Measurements from ENCODE around the gene MKS1. TPM values are rescaled to one million over a fixed set of nuclear protein-coding genes. Genes with fewer than 3 reads are reported as not detected.

MKS1 gene
- total RNA-seq, 1 donor from 2014 or later: 27.8 TPM

GRCh38 chr17:58229881-58230280, 10.8 kb upstream of the MKS1 start:
- Mint-ChIP-seq H3K9me3 (ENCODE audit: unreplicated experiment) (no peaks in the 10 kb centered on the region), H3K36me3 (ENCODE audit: low read depth, unreplicated experiment) (no peaks in the 10 kb centered on the region), H3K27ac (ENCODE audit: unreplicated experiment) (no peak overlapping the region), H3K4me3 (ENCODE audit: unreplicated experiment) (no peak overlapping the region), H3K27me3 (ENCODE audit: unreplicated experiment) (peaks cover 3% of the 10 kb centered on the region), H3K4me1 (ENCODE audit: unreplicated experiment) (peaks cover under 1% of the 10 kb centered on the region)
- TF ChIP-seq, protein P1, sequence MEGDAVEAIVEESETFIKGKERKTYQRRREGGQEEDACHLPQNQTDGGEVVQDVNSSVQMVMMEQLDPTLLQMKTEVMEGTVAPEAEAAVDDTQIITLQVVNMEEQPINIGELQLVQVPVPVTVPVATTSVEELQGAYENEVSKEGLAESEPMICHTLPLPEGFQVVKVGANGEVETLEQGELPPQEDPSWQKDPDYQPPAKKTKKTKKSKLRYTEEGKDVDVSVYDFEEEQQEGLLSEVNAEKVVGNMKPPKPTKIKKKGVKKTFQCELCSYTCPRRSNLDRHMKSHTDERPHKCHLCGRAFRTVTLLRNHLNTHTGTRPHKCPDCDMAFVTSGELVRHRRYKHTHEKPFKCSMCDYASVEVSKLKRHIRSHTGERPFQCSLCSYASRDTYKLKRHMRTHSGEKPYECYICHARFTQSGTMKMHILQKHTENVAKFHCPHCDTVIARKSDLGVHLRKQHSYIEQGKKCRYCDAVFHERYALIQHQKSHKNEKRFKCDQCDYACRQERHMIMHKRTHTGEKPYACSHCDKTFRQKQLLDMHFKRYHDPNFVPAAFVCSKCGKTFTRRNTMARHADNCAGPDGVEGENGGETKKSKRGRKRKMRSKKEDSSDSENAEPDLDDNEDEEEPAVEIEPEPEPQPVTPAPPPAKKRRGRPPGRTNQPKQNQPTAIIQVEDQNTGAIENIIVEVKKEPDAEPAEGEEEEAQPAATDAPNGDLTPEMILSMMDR (IDR thresholded peaks at IDR 0.05; ENCODE audit: unreplicated experiment): no peak
- no peak for DNase-seq (ENCODE audit: low spot score)

- Mint-ChIP-seq H3K27me3 (ENCODE audit: unreplicated experiment) (peaks cover 3% of the 10 kb centered on the region), H3K4me3 (ENCODE audit: unreplicated experiment) (no peak overlapping the region), H3K4me1 (ENCODE audit: unreplicated experiment) (no peaks in the 10 kb centered on the region), H3K36me3 (ENCODE audit: low read depth, unreplicated experiment) (no peaks in the 10 kb centered on the region), H3K9me3 (ENCODE audit: unreplicated experiment) (no peaks in the 10 kb centered on the region), H3K27ac (ENCODE audit: unreplicated experiment) (no peak overlapping the region)
- no peak for DNase-seq (ENCODE audit: low spot score)
- TF ChIP-seq, protein P1 (IDR thresholded peaks at IDR 0.05; ENCODE audit: unreplicated experiment): no peak
These were observed 10.3 kb upstream of the MKS1 start for GRCh38 chr17:58229384-58229783.

DNA sequence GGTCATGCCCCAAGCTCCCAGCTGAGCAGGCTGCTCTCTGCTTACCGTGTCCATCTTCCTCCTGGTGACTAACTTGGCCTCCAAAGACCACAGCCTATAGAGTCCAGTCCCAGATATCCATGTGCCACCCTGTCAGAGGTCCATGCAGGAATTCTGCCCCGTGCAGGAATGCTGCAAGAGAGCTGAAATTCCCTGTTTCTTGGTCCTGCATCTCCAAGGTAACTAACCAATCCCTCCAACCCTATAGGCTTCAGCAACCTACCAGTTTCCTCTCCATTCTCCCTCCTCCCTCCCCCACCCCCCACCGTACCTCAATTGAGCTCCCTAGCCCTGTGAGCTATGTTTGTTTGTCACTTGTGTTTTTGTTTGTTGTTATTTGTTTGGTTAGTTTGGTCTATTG, 9.6 kb upstream of the MKS1 start:
- Mint-ChIP-seq H3K27ac (ENCODE audit: unreplicated experiment) (no peak overlapping the region), H3K4me3 (ENCODE audit: unreplicated experiment) (no peak overlapping the region), H3K4me1 (ENCODE audit: unreplicated experiment) (no peaks in the 10 kb centered on the region), H3K9me3 (ENCODE audit: unreplicated experiment) (no peaks in the 10 kb centered on the region), H3K27me3 (ENCODE audit: unreplicated experiment) (peaks cover 5% of the 10 kb centered on the region), H3K36me3 (ENCODE audit: low read depth, unreplicated experiment) (no peaks in the 10 kb centered on the region)
- DNase-seq (ENCODE audit: low spot score): no peak
- TF ChIP-seq, protein P1 (IDR thresholded peaks at IDR 0.05; ENCODE audit: unreplicated experiment): no peak

DNA sequence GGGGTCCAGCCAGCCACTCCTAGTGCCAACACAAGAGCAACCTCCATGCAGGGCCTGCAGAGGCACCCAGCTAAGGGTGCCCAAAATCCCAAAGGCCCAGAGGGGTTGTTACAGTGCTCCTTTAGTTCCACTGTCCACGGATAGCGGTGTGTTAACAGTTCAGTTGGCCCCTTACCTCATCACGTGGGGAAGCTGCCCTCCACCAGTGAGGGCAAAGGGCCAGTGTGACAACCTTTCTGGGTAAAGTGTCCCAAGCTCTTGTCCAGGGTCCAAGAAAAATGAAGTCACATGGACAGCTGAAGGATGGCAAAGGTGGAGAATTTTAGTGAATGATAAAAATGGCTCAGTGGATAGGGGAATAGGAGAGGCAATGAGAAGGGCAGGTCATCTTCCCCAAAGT, 8.7 kb upstream of the MKS1 start:
- TF ChIP-seq, protein P1 (IDR thresholded peaks at IDR 0.05; ENCODE audit: unreplicated experiment): no peak
- no peak for DNase-seq (ENCODE audit: low spot score)
- no peaks in the 10 kb centered on the region for H3K4me1 Mint-ChIP-seq (ENCODE audit: unreplicated experiment)
- no peaks in the 10 kb centered on the region for H3K9me3 Mint-ChIP-seq (ENCODE audit: unreplicated experiment)
- no peak overlapping the region for H3K4me3 Mint-ChIP-seq (ENCODE audit: unreplicated experiment)
- no peaks in the 10 kb centered on the region for H3K36me3 Mint-ChIP-seq (ENCODE audit: low read depth, unreplicated experiment)
- H3K27me3 Mint-ChIP-seq (ENCODE audit: unreplicated experiment): peaks cover 5% of the 10 kb centered on the region
- no peak overlapping the region for H3K27ac Mint-ChIP-seq (ENCODE audit: unreplicated experiment)

DNA sequence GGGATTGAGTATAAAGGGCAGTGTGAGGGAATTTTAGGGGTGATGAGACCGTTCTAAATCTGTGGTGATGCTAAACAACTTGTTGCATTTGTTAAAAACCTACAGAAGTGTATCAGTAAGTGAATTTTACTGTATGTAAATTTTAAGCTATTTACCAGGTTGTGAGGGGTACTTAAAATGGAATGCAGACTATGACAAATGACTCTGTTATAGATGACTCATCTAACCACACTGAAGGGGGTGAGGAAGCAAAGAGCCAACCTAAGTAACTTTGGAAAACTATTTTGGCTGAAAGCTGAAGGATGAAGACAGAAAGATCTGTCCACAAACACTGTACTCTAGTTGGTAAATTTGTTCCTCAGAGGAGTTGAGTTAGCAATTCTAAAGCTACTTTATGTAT, 5.3 kb upstream of the MKS1 start:
- no peaks in the 10 kb centered on the region for H3K9me3 Mint-ChIP-seq (ENCODE audit: unreplicated experiment)
- TF ChIP-seq, protein P1 (IDR thresholded peaks at IDR 0.05; ENCODE audit: unreplicated experiment): no peak
- H3K4me3 Mint-ChIP-seq (ENCODE audit: unreplicated experiment): no peak overlapping the region
- no peak for DNase-seq (ENCODE audit: low spot score)
- H3K27me3 Mint-ChIP-seq (ENCODE audit: unreplicated experiment): peaks cover 8% of the 10 kb centered on the region
- peaks cover 3% of the 10 kb centered on the region for H3K4me1 Mint-ChIP-seq (ENCODE audit: unreplicated experiment)
- no peaks in the 10 kb centered on the region for H3K36me3 Mint-ChIP-seq (ENCODE audit: low read depth, unreplicated experiment)
- no peak overlapping the region for H3K27ac Mint-ChIP-seq (ENCODE audit: unreplicated experiment)

Measured in endothelial cell (in vitro differentiated cells).